ENCODE data around the gene GLT8D2.

The GLT8D2 gene

DNA sequence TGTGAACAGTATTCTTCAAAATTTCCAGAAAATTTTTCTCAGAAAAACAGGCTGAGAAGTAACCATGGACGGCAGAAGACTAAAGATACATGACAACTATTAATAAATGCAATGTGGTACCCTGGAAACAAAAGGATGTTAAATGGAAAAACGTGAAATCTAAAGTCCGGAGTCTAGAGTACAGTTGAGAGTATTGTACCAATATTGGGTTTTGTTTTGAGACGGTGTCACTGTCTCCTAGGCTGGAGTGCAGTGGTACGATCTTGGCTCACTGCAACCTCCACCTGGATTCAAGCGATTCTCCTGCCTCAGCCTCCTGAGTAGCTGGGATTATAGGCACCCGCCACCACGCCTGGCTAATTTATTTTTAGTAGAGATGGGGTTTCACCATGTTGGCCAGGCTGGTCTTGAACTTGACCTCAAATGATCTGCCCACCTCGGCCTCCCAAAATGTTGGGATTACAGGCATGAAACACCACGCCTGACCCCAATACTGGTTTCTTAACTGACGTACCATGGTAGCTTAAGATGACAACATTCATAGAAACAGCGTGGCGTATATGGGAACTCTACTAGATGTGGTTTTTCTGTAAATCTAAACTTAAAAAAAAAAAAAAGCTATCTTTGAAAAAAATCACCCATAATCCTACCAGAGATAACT lies 101.1 kb downstream of the GLT8D2 start:
- DNase-seq (ENCODE audit: low spot score), result no peak

DNA sequence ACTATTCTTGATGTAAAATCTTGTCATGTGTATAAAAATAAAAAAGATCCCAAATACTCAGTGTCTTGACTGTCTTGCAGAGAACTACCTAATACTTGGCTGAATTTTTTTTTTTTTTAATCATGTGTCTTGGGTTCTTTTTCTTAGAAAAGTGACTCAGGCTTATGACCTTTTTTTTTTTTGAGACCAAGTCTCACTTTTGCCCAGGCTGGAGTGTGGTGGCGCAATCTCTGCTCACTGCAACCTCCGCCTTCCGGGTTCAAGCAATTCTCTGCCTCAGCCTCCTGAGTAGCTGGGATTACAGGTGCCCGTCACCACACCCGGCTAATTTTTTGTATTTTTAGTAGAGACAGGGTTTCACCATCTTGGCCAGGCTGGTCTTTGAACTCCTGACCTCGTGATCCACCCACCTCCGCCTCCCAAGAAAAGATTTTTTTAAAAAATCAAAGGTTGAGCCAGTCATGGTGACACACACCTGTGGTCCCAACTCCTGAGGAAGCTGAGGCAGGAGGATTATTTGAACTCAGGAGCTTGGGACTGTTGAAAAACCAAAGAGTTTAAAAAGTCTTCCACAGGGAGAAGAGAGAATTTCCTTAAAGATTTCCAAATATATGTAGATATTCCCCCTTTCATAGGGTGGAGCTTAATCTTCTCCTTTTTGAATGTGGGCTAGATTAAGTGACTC lies 102.0 kb downstream of the GLT8D2 start:
- no peak for DNase-seq (ENCODE audit: low spot score)

DNA sequence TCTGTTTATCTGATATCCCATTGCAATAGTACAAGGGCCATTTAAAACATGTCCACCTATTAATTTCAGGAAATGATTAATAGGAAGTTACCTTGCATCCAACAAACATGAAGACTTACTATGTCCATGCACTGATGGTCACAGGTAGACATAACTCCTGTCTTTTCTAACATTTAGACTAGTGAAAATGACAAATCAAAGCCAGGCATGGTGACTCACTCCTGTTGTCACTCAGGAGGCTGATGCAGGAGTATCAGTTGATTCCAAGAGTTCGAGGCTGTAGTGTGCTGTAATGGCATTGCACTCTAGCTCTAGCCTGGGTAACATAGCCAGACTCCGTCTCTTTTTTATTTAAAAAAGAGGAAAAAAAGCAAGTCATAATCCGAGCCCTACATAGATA lies 105.0 kb downstream of the GLT8D2 start:
- DNase-seq (ENCODE audit: low spot score), result no peak

Measured in AG08396 (cell line).